Stimulated activated CD8-positive, alpha-beta memory T cell treated with anti-CD3 and anti-CD28 coated beads, Interleukin-2, amount 100 ng/mL, for 48 hours (primary cell): ENCODE data around the gene SESN1.
"Not testable (repeated sequence)": the region's sequence is repeated elsewhere in the genome, so short reads cannot be mapped to it uniquely, and the experiment has no call there.

ENCODE experiments used
- DNase-seq, 2 donors: peaks; one replicate each; pipeline ENCODE4 v3.0.0-alpha.2; 2020; ENCODE audit warnings: low read depth in 2 of 2

The SESN1 gene

GRCh38 chr6:109001291-109001894, 93.3 kb downstream of the SESN1 start:
- no peak for DNase-seq

DNA sequence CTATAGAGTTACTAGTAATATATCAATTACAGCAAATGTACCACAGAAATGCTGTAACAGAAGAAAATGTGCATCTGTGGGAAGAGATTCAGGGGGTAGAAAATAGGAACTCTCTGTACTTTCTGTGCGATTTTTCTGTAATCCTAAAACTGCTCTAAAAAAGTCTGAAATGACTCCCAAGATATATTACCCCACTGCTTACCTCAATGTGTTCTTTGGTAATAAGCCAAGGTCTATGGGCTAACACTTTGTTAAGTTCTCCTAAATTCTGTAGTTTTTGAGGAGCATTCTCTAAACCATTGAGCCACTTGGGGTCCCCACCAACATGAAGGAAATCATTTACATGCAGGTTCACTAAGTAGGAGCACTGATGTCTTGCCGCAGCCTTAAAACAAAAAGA, 94.4 kb downstream of the SESN1 start:
- DNase-seq: no peak

GRCh38 chr6:108999428-108999827, 95.2 kb downstream of the SESN1 start:
- no peak for DNase-seq

GRCh38 chr6:108998485-108998884, 96.2 kb downstream of the SESN1 start:
- DNase-seq: no peak

GRCh38 chr6:108996208-108996607, 98.4 kb downstream of the SESN1 start:
- DNase-seq: no peak

DNA sequence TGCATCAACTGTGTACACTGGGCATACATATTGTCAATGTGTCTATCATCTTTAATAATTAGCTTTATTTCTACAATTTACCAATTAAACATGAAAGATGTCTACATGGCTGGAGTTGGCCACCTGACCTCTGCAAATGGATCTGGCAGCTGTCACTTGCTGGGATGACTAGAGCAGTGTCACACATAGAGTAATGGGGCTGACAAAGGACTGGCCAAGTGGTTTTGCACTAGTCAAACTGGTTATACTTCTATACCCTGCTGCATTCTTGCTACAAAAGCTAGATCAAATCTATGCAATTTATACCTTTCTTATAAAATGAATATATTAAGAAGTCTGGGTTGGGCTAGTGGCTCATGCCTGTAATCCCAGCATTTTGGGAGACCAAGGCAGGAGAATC, 99.3 kb downstream of the SESN1 start:
- no peak for DNase-seq

DNA sequence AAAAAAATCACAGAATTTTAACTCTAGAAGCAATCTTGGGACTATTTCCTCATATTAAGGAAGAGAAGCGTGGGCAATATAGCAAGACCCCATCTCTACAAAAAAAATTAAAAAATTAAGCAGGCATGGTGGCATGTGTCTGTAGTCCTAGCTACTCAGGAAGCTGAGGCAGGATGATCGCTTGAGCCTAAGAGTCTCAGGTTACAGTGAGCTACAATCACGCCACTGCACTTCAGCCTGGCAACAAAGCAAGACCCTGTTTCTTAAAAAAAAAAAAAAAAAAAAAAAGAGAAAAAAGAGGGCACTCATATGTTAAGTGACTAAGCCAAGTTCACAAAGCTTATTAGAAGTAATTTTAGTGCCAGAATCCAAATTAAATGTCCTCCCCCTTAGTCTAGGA, 100.8 kb downstream of the SESN1 start:
- DNase-seq: no peak

DNA sequence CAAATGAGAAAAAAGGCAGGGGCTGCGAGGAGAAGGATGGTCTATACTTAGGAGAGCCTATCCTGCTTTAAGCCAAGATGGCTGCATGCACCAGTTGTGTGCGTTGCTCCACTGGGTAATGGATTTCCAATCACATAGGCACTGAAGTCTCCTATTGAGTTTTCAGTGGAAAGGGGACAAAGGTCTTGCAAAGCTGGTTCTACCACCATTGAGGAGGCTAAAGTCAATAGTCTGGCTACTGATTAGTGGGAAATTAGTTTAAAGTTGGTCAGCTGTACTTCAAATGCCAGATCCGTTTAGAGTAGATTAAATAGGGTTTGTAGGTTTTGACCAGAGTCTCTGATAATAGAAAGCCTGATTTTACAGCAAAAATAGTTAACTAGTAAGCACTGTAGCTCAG, 104.9 kb downstream of the SESN1 start:
- DNase-seq: no peak

DNA sequence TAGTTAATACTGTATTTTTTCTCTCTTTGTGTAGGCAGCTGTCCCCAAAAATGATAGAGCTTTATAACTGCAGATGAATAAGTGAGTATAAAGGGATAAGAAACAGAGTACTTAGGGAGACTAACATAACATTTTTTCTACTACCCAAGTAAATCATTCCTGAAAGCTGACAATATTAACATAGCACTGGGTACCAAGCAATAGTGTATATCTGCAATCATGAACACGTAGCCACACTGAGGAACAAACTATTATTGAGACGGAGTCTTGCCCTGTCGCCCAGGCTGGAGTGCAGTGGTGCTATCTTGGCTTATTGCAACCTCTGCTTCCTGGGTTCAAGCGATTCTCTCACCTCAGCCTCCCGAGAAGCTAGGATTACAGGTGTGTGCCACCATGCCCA, 105.9 kb downstream of the SESN1 start:
- no peak for DNase-seq

DNA sequence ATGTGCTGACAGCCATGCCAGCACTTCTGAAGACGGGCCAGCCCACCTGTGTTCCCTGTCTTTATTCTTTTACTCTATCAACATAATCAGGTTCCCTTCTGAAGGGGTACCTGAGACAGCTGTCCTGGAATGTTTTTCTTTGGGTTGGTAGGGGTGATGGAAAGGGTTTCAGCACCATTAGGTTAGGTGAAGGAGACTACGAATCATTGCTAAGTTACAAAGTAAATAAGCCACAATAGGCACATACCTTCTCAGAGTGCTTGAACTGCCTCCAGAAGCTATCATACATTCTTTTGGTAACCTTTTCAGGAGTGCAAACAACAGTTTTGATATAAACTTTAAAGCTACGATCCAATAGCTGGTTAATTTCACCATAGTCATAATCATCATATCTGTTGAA, 106.3 kb downstream of the SESN1 start:
- DNase-seq: no peak

DNA sequence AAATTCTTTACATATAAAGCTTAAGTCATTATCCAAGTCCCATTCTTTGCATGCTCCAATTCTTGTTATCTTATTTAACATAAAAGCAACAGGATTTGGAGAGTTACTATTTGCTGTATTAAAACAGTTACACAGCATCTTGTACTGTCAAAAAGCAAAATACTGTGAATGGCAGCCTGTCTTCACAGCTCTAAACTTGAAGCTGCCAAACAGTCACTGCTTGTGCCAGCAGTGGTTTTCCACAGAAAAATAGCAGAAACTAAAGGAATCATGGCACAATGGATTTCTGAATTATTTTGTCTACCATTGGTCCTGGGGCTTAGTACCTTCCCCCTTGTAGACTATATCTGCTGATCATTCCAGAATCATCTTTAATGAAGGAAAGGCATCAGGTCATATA, 107.5 kb downstream of the SESN1 start:
- no peak for DNase-seq

DNA sequence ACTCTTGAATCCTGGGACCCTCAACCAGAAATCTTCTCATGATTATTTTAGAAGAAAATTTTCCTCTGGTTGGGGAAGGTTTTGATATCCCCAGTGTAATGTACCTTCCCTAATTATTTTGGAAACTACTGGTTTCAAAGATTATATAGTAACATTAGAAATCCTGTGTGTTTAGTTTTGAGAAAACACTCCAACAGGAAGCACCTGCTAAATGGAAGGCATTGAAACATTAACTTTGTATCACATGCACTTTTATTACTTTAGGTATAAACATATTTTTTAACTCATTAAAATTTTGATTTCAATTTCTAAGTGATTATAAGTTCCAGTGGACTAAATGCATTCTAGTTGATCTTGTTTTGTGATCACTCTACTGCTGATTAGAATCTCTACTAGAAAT, 109.3 kb downstream of the SESN1 start:
- no peak for DNase-seq

- no peak for DNase-seq
Measured at GRCh38 chr6:108983151-108983550, 111.5 kb downstream of the SESN1 start.

- no peak for DNase-seq
Measured at GRCh38 chr6:108982154-108983113, 112.2 kb downstream of the SESN1 start.

GRCh38 chr6:108978638-108979037, 116.0 kb downstream of the SESN1 start:
- not testable (repeated sequence) for DNase-seq

GRCh38 chr6:108974201-108974600, 120.4 kb downstream of the SESN1 start:
- DNase-seq: no peak

DNA sequence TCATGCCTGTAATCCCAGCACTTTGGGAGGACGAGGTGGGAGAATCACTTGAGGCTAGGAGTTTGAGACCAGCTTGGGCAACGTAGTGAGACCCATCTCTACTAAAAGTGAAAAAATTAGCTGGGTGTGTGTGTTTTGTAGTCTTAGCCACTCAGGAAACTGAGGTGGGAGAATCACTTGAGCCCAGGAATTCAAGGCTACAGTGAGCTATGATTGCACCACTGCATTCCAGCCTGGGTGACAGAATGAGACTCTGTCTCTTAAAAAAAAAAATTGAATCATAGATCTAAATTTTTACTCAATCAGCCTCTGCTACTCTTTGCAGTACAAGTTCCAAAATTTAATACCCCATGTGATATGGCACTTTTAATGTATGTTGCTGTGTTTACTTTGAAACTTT, 124.9 kb downstream of the SESN1 start:
- no peak for DNase-seq

GRCh38 chr6:108968325-108969316, 126.0 kb downstream of the SESN1 start:
- no peak for DNase-seq

- DNase-seq: peak in 1 of 2 donors; percentile 8
Measured at GRCh38 chr6:108966855-108967755, 127.5 kb downstream of the SESN1 start.

DNA sequence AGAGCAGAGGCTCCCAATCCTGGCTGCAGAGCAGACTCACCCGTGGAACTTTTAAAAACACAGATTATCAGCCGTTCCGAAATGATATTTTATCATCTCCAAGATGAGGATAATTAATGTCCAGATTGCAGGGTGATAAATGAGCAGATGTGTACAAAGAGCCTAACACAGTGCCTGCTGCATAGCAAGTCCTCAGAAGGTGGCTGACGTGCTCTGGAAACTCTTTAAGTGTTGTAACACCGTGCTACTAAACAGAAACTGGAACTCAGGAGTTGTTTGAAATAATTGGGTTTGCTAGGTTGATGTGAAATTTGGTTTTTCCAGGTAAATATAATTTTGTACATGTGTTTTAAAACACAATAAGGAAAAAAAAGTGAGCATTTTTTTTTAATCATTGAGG, 128.4 kb downstream of the SESN1 start:
- DNase-seq: no peak

- no peak for DNase-seq
Measured at GRCh38 chr6:108961985-108962384, 132.7 kb downstream of the SESN1 start.
